Right kidney (tissue), 9 donors: ENCODE results near the gene CREB3L1.

ENCODE experiments used
- DNase-seq: peaks from one replicate; pipeline ENCODE4 v3.0.0-alpha.2; 2016
- long read RNA-seq, 8 donors: transcript quantifications; one replicate each; lab custom pipeline, GENCODE V29; 2026

The CREB3L1 gene
- long read RNA-seq, donor 1, partial matches to known transcripts, result 0 of 1 reads
- long read RNA-seq, donor 1, other reads (novel, unspliced or antisense), result 0 of 1 reads
- long read RNA-seq, donor 2, partial matches to known transcripts, result 0 of 3 reads
- long read RNA-seq, donor 2, other reads (novel, unspliced or antisense), result 0 of 3 reads
- long read RNA-seq, donor 3, partial matches to known transcripts, result 0 of 2 reads
- long read RNA-seq, donor 3, other reads (novel, unspliced or antisense), result 0 of 2 reads
- long read RNA-seq, donor 4, result 0 reads
- long read RNA-seq, donor 5, transcript CREB3L1-206 (12 exons, 2,687 nt), result major isoform, 5 of 10 reads
- long read RNA-seq, donor 5, partial matches to known transcripts, result 5 of 10 reads
- long read RNA-seq, donor 5, other reads (novel, unspliced or antisense), result 0 of 10 reads
- long read RNA-seq, donor 6, partial matches to known transcripts, result 0 of 4 reads
- long read RNA-seq, donor 6, other reads (novel, unspliced or antisense), result 0 of 4 reads
- long read RNA-seq, donor 7, partial matches to known transcripts, result 9 of 11 reads
- long read RNA-seq, donor 7, other reads (novel, unspliced or antisense), result 0 of 11 reads
- long read RNA-seq, donor 8, partial matches to known transcripts, result 0 of 4 reads
- long read RNA-seq, donor 8, other reads (novel, unspliced or antisense), result 0 of 4 reads

DNA sequence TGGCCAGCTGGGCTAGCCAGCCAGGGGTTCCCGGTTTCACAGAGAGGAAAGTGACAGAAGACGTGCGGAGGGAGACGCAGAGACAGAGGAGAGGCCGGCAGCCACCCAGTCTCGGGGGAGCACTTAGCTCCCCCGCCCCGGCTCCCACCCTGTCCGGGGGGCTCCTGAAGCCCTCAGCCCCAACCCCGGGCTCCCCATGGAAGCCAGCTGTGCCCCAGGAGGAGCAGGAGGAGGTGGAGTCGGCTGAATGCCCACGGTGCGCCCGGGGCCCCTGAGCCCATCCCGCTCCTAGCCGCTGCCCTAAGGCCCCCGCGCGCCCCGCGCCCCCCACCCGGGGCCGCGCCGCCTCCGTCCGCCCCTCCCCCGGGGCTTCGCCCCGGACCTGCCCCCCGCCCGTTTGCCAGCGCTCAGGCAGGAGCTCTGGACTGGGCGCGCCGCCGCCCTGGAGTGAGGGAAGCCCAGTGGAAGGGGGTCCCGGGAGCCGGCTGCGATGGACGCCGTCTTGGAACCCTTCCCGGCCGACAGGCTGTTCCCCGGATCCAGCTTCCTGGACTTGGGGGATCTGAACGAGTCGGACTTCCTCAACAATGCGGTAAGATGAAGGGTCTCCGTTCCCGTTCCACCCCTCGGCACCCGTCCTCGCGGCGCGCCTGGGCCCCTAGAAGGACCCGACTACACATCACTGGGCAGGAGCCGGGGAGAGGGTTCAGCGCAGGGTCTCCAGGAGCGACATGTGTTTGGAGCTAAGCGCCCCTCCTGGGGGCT lies at the start of gene CREB3L1:
CREB3L1 (plus strand) TSS at position 41 of the 765 bp plus-strand sequence; CDS start at position 491, 450 bp downstream.
- DNase-seq, result peak; percentile 73

GRCh38 chr11:46229230-46229629 lies 48.2 kb upstream of the CREB3L1 start:
- DNase-seq, result no peak

GRCh38 chr11:46234311-46234710 lies 43.2 kb upstream of the CREB3L1 start:
- peak; percentile 41 for DNase-seq

DNA sequence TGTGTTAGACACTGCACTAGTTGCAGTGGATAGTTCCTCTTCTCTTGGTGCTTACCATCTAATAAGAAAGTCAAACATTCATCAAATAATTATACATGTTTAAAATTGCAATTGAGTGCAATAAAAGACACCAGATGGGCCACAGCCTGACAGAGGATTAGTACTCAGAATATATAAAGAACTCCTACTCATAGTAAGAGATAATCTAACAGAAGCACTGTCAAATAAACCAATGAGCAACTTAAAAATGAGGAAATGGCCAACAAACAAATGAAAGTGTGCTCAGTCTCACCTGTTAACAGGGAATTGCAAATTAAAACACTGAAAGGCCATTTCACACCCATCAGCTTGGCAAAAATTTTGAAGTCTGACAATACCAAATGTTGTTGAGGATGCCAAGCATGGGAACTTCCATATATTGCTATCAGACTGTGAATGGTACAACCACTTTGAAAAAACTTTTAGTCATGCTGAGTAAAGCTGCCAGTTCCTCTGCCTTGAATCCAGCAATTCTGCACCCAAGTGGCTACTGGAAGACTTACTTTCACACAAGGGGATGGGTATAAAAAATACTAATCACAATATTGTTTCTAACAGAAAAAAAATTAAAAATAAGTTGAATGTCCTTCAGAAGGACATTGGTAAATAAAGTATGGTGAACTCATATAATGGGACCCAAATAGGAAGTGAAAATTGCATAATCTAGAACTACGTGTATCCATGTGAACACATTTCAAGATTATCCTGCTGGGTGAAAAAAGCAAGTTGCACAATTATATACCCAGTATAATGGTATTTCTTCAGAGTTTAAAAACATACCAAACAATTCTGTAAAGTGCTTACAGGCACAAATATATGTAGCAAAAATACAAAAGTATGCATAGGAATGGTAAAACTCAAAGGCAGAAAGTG lies 41.4 kb upstream of the CREB3L1 start:
- DNase-seq, result no peak

- DNase-seq, result no peak
Measured at GRCh38 chr11:46236918-46237247, 40.6 kb upstream of the CREB3L1 start.

DNA sequence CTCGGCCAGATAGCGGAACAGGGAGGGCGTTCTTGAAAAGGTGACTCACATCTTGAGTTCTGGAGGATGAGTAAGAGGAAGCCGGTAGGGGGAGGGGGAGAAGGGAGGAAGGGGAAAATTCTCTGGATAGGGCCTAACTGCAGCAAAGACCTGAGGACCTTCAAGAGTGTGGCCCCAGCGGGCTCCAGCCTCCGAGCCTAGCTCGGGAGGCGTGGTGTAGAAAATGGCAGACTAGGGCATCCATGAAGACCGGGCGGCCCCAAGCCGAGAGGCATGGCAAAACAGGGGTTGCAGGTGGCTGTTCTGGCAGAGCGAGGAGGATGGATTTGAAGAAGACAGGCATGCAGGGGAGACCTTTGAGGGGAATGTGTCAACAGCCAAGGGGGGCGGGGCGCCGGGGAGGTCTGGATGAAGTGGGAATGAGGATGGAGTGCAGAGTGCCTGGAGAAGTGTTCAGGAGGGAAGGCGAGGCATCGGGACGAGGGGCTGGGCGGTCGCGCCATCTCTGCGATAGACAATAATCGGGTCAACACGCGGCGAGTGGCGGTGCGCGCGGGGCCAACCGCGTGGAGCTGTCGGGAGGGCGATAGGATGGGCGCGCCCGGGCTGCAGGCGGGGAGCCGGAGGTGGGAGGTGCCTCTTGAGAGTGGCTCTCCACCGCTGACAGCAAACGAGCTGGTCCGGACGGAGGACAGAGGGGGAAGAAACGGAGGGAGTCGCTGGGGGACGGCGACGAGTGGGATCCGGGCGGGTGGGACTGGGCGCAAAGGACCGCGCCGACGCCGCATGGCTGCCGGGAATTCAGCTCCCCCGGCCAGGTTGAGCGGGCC lies 40.0 kb upstream of the CREB3L1 start:
- peak; percentile 75 for DNase-seq

DNA sequence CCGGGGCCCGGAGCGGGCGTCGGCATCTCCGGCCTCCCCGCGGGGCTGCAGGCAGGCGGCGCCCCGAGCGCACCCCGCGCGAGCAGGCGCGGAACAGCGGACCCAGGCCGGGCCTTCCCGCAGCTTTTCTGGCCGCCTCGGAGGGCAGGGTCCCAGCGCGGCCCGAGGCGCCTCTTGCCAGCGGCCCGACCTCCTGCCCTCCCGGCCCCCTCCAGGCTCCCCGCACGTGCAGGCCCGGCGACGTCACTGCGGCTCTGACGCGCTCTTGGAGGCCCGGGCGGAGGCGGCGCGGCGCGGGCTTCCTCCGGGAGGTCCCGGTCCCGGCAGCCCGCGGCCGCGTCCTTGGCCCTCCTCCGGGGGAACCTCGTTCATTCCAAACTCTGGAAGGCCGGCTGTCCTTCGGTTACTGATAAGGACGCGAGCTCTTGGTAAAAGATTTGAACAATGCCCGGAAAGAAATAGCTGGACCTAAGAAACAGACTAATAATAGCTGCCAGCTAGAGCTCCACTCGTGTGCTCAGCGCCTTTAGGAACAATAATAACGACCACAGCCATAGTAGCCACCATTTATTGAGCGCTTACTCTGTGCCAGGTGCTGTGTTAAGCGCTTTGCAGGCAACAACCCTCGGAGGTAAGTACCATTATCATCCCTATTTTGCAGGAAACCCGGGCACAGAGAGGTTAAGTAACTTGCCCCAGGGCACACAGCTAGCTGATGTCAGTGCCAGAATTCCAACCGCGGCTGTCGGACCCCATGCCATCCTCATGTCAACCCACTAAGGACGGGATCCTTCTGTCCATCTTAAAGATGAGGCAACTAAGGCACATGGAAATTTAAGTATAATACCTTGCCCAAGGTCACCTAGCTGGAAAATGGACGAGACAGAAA lies 39.1 kb upstream of the CREB3L1 start:
- peak; percentile 87 for DNase-seq

GRCh38 chr11:46238967-46239800 lies 38.3 kb upstream of the CREB3L1 start:
- DNase-seq, result peak; percentile 92

GRCh38 chr11:46239801-46240061 lies 37.7 kb upstream of the CREB3L1 start:
- DNase-seq, result no peak

DNA sequence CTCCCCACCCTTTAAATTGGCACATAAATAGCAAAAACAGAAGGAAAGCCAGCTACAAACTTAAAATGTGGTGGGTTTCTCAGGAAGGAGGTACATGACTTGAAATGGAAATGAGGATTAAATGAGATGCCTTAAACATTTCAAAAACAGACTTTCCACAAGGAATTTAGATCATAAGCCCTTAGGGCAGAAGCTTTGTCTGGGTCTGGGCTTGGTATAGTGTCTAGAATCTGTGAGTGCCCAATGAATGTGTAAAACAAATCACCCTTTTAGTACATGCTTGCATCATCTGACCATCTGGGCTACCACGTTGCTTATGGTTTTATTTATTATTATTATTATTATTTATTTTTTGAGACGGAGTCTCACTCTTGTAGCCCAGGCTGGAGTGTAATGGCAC lies 37.1 kb upstream of the CREB3L1 start:
- DNase-seq, result no peak

DNA sequence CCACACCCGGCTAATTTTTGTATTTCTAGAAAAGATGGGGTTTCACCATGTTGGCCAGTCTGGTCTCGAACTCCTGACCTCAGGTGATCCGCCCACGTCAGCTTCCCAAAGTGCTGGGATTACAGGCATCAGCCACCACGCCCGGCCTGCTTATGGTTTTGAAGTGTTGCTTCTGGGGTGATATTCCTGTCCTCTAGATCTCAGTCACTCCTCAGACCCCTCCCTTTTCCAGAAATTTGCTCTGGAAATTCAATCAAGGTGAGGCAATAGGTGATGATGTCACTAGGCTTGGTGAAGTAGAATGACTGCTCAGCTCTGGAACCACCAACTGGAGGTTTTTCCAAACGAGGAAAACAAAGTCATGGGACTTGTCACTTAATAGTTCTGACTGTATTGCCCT lies 36.6 kb upstream of the CREB3L1 start:
- DNase-seq, result no peak

DNA sequence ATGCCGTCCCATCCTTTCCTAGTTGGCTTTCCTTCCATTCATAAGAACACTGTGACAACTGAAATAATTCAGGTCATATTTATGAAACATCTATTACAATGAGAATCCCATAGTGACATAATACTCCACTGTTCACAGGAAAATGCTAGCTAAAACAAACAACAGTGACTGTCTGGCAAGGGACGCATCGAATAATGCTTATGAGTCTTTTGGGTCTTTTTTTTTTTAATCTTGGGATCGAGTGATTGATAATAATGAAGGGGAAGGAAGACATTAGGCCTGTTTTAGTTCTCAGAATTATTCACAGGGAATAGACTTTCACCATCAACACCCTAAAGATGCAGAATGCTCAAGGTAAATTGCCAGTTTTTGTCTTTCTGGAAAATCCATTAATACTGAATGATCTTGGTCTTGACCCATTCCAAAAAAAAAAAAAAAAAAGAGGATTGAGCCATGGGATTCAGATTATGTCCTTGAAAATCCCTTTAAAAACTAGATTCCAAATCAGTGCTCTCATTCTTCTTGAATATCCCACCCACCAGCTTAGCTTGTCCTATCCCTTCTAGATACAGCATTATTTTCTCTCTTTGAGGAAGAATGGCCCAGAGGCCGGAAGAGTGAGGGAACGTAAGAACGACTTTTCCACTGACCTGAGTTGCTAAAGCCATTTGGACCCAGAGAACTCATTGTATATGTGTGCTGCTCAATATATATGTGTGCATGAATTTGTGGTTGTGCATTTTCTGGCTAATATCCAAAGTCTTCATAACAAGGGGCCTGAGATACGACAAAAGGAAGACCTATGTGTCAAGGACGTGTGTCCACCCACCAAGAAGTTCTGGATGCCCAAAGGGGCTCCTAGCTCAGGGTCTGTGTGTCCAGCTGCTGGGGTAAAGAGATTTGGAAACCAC lies 35.2 kb upstream of the CREB3L1 start:
- no peak for DNase-seq

DNA sequence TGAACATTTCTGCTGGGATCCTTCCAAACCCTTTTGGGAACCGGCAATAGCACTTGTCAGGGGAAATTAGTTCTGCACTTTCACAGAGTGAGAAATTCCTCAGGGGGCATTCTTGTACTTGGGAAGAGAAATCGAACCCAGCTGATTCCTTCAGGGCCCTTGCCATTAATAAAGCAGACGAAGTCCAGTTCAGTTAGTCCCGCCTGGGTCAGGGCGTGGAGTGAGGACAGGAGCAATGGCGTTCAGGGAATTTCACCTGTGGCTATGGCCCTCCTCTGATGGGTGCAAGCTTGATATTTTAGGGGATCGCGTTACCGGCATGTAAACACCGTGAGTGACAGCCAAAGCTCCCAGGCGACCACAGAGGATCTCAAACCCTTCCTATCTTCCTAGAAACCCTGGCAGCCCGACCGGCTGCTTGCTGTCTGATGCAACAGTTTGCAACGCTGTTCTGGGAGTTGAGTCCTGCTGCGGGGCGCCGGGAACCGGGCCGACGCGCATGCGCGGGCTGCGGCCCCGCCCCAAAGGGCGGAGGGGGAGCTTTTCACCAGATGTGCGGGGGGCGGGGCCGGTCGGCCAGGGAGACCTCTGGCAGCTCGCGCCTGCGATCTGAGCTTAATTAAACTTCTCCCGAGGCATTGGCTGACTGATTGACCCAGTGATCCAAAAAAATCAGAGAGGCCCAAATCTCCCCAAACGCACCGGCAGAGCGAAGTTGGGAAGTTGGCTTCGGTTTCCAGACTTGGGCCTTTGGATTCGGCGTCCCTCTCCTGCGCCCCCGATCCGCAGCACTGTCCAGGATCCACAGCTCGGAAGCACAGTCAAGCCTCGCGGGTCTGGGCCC lies 34.3 kb upstream of the CREB3L1 start:
- DNase-seq, result peak; percentile 94

GRCh38 chr11:46243796-46244109 lies 33.7 kb upstream of the CREB3L1 start:
- no peak for DNase-seq

- no peak for DNase-seq
Measured at GRCh38 chr11:46246521-46246920, 30.9 kb upstream of the CREB3L1 start.

DNA sequence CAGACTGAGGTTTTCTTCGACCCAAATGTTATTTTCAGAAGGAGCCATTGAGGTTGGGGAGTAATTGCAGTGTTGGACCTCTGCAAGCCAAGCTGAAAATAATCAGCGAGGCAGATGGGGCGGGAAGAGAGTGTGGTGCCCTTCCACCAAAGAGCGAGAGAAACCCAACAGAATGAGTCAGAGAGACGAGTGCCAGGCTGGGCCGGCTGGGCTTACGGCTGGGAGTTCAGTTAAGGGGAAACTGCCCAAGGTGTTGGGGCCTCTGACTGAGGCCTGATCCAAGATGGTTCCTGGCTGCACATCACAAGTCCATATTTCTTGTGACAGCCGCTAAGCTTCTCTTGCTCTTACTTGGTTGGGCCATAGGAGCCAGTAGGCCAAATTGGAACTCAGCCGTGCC lies 30.4 kb upstream of the CREB3L1 start:
- no peak for DNase-seq

DNA sequence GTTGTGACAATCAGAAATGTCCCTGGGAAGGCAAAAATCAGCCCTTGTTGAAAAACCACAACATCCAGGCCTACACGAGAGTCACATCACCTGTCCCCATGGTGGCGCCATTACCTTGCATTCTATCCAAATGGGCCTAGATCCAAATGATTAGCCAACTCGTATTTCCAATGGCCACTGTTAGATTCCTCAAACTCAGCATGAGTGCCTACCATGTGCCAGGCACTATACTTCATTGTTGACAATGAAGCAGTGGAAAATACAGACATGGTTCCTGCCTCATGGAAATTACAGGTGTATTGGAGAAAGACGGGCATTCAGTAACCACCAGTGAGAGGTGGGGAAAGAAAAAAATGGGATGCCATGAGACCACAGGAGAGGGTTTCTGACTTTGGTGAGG lies 29.8 kb upstream of the CREB3L1 start:
- no peak for DNase-seq
